ENCODE measurements around the gene KCNMB2. TPM values are rescaled to one million over a fixed set of nuclear protein-coding genes. Genes with fewer than 3 reads are reported as not detected.

The KCNMB2 gene
- polyA plus RNA-seq, 1 of the 3 experiments (the other 2 are of a cell fraction) = not detected

GRCh38 chr3:178705925-178706324, 169.7 kb downstream of the KCNMB2 start:
- Histone ChIP-seq H3K4me3 (ENCODE audit: low read depth in 2 of 2, low read length in 1 of 2) (no peak overlapping the region), H3K9ac (no peak overlapping the region), H3F3A (replicated peaks; ENCODE audit: insufficient read depth) (no peaks in the 10 kb centered on the region), H3K79me2 (ENCODE audit: insufficient read depth) (no peaks in the 10 kb centered on the region), H3K36me3 (replicated peaks in 1 of 2; ENCODE audit: control insufficient read depth in 1 of 2, insufficient read depth in 2 of 2, low read length in 1 of 2) (no peaks in the 10 kb centered on the region), H3K4me1 (ENCODE audit: control insufficient read depth in 1 of 2, insufficient read depth in 2 of 2, low read depth in 1 of 2, low read length in 1 of 2) (no peaks in the 10 kb centered on the region), H3K4me2 (no peak overlapping the region), H2AFZ (ENCODE audit: low read depth) (no peak overlapping the region), H4K20me1 (ENCODE audit: insufficient read depth) (no peaks in the 10 kb centered on the region), H3K9me3 (no peaks in the 10 kb centered on the region), H3K27me3 (ENCODE audit: insufficient read depth) (no peaks in the 10 kb centered on the region), H3K9me2 (no peaks in the 10 kb centered on the region), H3K27ac (ENCODE audit: low read depth in 2 of 2, low read length in 1 of 2) (no peak overlapping the region)
- ChIA-PET CTCF (no interaction called here), POLR2A (no interaction called here)
- TF ChIP-seq NRF1 (IDR thresholded peaks at IDR 0.05; ENCODE audit: low read depth, low read length) (no peak), SIN3A (IDR thresholded peaks at IDR 0.05; ENCODE audit: borderline replicate concordance, low read depth, low read length) (no peak), TAF1 (IDR thresholded peaks at IDR 0.05; ENCODE audit: borderline replicate concordance, low read depth, low read length) (no peak), RAD21 (IDR thresholded peaks at IDR 0.05; ENCODE audit: low read length) (no peak), FOSL2 (IDR thresholded peaks at IDR 0.05; ENCODE audit: borderline replicate concordance, low read depth) (no peak), USF1 (IDR thresholded peaks at IDR 0.05; ENCODE audit: borderline replicate concordance, low read depth) (no peak), ELF1 (IDR thresholded peaks at IDR 0.05) (no peak), REST (IDR thresholded peaks at IDR 0.05; ENCODE audit: low read depth, low read length) (no peak)
- 12% methylated on average over 4 of the region's 4 CpGs for WGBS (ENCODE audit: low lambda C conversion rate)
- DNase-seq = no peak

GRCh38 chr3:178706411-178706810, 170.2 kb downstream of the KCNMB2 start:
- Histone ChIP-seq H3K4me3 (ENCODE audit: low read depth in 2 of 2, low read length in 1 of 2) (no peak overlapping the region), H3K36me3 (replicated peaks in 1 of 2; ENCODE audit: control insufficient read depth in 1 of 2, insufficient read depth in 2 of 2, low read length in 1 of 2) (no peaks in the 10 kb centered on the region), H3K27ac (ENCODE audit: low read depth in 2 of 2, low read length in 1 of 2) (no peak overlapping the region), H3K79me2 (ENCODE audit: insufficient read depth) (no peaks in the 10 kb centered on the region), H3K4me2 (no peak overlapping the region), H2AFZ (ENCODE audit: low read depth) (no peak overlapping the region), H3K9me2 (no peaks in the 10 kb centered on the region), H3K9ac (no peak overlapping the region), H3K27me3 (ENCODE audit: insufficient read depth) (no peaks in the 10 kb centered on the region), H3K4me1 (ENCODE audit: control insufficient read depth in 1 of 2, insufficient read depth in 2 of 2, low read depth in 1 of 2, low read length in 1 of 2) (no peaks in the 10 kb centered on the region), H3F3A (replicated peaks; ENCODE audit: insufficient read depth) (no peaks in the 10 kb centered on the region), H4K20me1 (ENCODE audit: insufficient read depth) (no peaks in the 10 kb centered on the region), H3K9me3 (no peaks in the 10 kb centered on the region)
- TF ChIP-seq EZH2phosphoT487 (IDR thresholded peaks at IDR 0.05; ENCODE audit: borderline replicate concordance, low read depth) (no peak), FOSL2 (IDR thresholded peaks at IDR 0.05; ENCODE audit: borderline replicate concordance, low read depth) (no peak), MXI1 (IDR thresholded peaks at IDR 0.05; ENCODE audit: low read depth, low read length) (no peak), ZBTB33 (IDR thresholded peaks at IDR 0.05; ENCODE audit: borderline replicate concordance, low read depth) (no peak), RAD21 (IDR thresholded peaks at IDR 0.05; ENCODE audit: low read length) (no peak), JUND (IDR thresholded peaks at IDR 0.05) (no peak), NFIC (IDR thresholded peaks at IDR 0.05; ENCODE audit: borderline replicate concordance) (no peak)
- POLR2A ChIA-PET = no interaction called here
- no peak for DNase-seq
- WGBS (ENCODE audit: low lambda C conversion rate) = 36% methylated on average over 2 of the region's 2 CpGs
- CTCF ChIA-PET = no interaction called here

Data from SK-N-SH (cell line).